HEK293 (cell line): ENCODE results near the gene SORBS2.

Experiments
- YY1 ChIP-seq: fragments of 450-650 bp; formaldehyde crosslinking; IDR thresholded peaks from 2 replicates; pipeline ENCODE4 v1.5.1; 2018; ENCODE audit warnings: missing biosample characterization, missing genetic modification characterization
- ZBTB1 ChIP-seq: fragments of 450-650 bp; formaldehyde crosslinking; IDR thresholded peaks from 2 replicates; pipeline ENCODE4 v1.5.1; 2016; ENCODE audit warnings: missing biosample characterization, missing genetic modification characterization
- TF ChIP-seq, protein P1 (sequence below): fragments of 450-650 bp; formaldehyde crosslinking; IDR thresholded peaks from 2 replicates; pipeline ENCODE4 v1.5.1; 2016; ENCODE audit warnings: missing biosample characterization, missing genetic modification characterization
- TF ChIP-seq, protein P2 (sequence below): fragments of 450-650 bp; formaldehyde crosslinking; IDR thresholded peaks from 2 replicates; pipeline ENCODE4 v1.5.1; 2016; ENCODE audit warnings: missing biosample characterization, missing genetic modification characterization, low read depth
- TF ChIP-seq, protein P3 (sequence below): sonication (generic); formaldehyde crosslinking; IDR thresholded peaks from 2 replicates; pipeline ENCODE4 v1.8.1; 2022; ENCODE audit warnings: mild to moderate bottlenecking, moderate library complexity, missing genetic modification reagents

DNA sequence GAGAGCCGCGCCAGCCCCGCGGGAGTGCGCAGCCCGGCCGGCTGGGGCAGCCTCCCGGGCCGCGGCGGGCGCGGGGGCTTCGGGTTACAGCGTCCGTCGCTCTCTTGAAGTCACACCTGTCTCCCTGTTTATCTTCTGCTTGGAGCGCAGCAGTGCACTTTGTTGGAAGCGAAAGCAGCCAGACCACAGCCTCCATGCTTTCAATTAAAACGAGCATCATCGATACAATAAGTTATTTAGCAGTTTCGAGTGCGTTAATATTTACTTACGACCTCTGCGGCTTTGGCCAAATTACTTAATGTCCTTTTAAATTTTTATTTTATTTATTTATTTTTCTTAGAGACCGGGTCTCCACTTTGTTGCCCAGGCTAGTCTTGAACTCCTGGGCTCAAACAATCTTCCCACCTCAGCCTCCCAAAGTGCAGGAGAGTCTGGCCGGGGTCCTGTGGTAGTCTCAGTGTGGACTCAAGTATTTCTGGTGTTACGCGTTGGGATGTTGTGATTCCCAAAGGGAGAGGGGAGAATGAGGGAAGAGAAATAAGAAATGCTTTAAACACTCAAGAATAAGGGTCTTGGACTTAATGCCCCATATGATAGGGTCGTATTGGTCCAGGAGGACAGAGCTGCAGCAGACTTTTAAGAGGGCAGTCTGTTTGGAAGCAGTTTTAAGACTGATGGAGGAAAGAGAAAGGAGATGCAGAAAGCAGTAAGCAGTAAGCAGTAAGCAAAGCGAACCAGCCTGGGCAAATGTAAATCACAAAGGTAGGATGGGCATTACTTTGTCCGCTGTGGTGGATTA, 276.2 kb downstream of the SORBS2 start:
- no peak for TF ChIP-seq ZBTB1
- TF ChIP-seq, protein P1, sequence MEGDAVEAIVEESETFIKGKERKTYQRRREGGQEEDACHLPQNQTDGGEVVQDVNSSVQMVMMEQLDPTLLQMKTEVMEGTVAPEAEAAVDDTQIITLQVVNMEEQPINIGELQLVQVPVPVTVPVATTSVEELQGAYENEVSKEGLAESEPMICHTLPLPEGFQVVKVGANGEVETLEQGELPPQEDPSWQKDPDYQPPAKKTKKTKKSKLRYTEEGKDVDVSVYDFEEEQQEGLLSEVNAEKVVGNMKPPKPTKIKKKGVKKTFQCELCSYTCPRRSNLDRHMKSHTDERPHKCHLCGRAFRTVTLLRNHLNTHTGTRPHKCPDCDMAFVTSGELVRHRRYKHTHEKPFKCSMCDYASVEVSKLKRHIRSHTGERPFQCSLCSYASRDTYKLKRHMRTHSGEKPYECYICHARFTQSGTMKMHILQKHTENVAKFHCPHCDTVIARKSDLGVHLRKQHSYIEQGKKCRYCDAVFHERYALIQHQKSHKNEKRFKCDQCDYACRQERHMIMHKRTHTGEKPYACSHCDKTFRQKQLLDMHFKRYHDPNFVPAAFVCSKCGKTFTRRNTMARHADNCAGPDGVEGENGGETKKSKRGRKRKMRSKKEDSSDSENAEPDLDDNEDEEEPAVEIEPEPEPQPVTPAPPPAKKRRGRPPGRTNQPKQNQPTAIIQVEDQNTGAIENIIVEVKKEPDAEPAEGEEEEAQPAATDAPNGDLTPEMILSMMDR = no peak
- TF ChIP-seq, protein P2, sequence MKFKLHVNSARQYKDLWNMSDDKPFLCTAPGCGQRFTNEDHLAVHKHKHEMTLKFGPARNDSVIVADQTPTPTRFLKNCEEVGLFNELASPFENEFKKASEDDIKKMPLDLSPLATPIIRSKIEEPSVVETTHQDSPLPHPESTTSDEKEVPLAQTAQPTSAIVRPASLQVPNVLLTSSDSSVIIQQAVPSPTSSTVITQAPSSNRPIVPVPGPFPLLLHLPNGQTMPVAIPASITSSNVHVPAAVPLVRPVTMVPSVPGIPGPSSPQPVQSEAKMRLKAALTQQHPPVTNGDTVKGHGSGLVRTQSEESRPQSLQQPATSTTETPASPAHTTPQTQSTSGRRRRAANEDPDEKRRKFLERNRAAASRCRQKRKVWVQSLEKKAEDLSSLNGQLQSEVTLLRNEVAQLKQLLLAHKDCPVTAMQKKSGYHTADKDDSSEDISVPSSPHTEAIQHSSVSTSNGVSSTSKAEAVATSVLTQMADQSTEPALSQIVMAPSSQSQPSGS = no peak
- TF ChIP-seq, protein P3, sequence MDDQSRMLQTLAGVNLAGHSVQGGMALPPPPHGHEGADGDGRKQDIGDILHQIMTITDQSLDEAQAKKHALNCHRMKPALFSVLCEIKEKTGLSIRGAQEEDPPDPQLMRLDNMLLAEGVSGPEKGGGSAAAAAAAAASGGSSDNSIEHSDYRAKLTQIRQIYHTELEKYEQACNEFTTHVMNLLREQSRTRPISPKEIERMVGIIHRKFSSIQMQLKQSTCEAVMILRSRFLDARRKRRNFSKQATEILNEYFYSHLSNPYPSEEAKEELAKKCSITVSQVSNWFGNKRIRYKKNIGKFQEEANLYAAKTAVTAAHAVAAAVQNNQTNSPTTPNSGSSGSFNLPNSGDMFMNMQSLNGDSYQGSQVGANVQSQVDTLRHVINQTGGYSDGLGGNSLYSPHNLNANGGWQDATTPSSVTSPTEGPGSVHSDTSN (CRISPR knock-in tag) = no peak
- TF ChIP-seq YY1 (tag by site-specific recombination) = no peak; the same call in 1 of the 2 replicates
